Right renal pelvis (tissue), 4 donors: Measurements from ENCODE around the gene RAB33A. TPM values are rescaled to one million over a fixed set of nuclear protein-coding genes. Genes with fewer than 3 reads are reported as not detected.

ENCODE experiments used
- DNase-seq, 4 donors: peaks; one replicate each; pipeline ENCODE4 v3.0.0-alpha.2; 2013; ENCODE audit warnings: low read depth in 4 of 4, low spot score in 3 of 4, missing footprints in 1 of 4
- polyA plus RNA-seq, 4 donors: library from polyadenylated mRNA; unstranded; fragments of 120-200 nt; gene quantifications; one replicate each; pipeline ENCODE4 v1.2.1, GENCODE V29; 2013; ENCODE audit not compliant: insufficient read length in 4 of 4

The RAB33A gene
- polyA plus RNA-seq, 4 donors: 0.33 to 0.71 (median 0.48) TPM

- DNase-seq: no peak
Observed at GRCh38 chrX:130170752-130171445, 863 bp upstream of the RAB33A start.

GRCh38 chrX:130172127-130172845 lies 524 bp downstream of the RAB33A start:
- no peak for DNase-seq

- DNase-seq: no peak
Observed at GRCh38 chrX:130173190-130173895, 1.6 kb downstream of the RAB33A start.

GRCh38 chrX:130174045-130174704 lies 2.4 kb downstream of the RAB33A start:
- DNase-seq: no peak

GRCh38 chrX:130174937-130175336 lies 3.2 kb downstream of the RAB33A start:
- no peak for DNase-seq

- no peak for DNase-seq
Observed at GRCh38 chrX:130176354-130176776, 4.6 kb downstream of the RAB33A start.

- DNase-seq: no peak
Observed at GRCh38 chrX:130176942-130177341, 5.2 kb downstream of the RAB33A start.

GRCh38 chrX:130179170-130179569 lies 7.4 kb downstream of the RAB33A start:
- DNase-seq: no peak

GRCh38 chrX:130179579-130180215 lies 7.9 kb downstream of the RAB33A start:
- no peak for DNase-seq

- DNase-seq: no peak
Observed at GRCh38 chrX:130184168-130184567, 12.4 kb downstream of the RAB33A start.

- no peak for DNase-seq
Observed at GRCh38 chrX:130184857-130185256, 13.1 kb downstream of the RAB33A start.

GRCh38 chrX:130186651-130187050 lies 14.9 kb downstream of the RAB33A start:
- no peak for DNase-seq

GRCh38 chrX:130190801-130191200 lies 19.0 kb downstream of the RAB33A start:
- no peak for DNase-seq

- DNase-seq: no peak
Observed at GRCh38 chrX:130196466-130196865, 24.7 kb downstream of the RAB33A start.

GRCh38 chrX:130197464-130197863 lies 25.7 kb downstream of the RAB33A start:
- no peak for DNase-seq

GRCh38 chrX:130204647-130205046 lies 32.9 kb downstream of the RAB33A start:
- no peak for DNase-seq

- no peak for DNase-seq
Observed at GRCh38 chrX:130211415-130212186, 39.8 kb downstream of the RAB33A start.

GRCh38 chrX:130212371-130212770 lies 40.6 kb downstream of the RAB33A start:
- DNase-seq: no peak

GRCh38 chrX:130213376-130213775 lies 41.6 kb downstream of the RAB33A start:
- DNase-seq: no peak

GRCh38 chrX:130216320-130216719 lies 44.6 kb downstream of the RAB33A start:
- no peak for DNase-seq
